Stomach (tissue), 9 donors: ENCODE results near the gene USP36. TPM values are rescaled to one million over a fixed set of nuclear protein-coding genes. Genes with fewer than 3 reads are reported as not detected.
A peak's percentile ranks its signal among the peaks of the same experiment; 100 is the strongest.

Experiments
- DNase-seq, 2 donors: peaks; one replicate each; pipeline versions ENCODE4 v3.0.0 to v3.0.0-alpha.2; 2013 to 2019
- H3K27ac ChIP-seq, 5 donors: fragments of 200-600 bp in 4 of 5; sonication (generic) in 4 of 5; one replicate each; pipeline ENCODE4 v1.5.1; 2013 to 2019; ENCODE audit warnings: mild to moderate bottlenecking in 1 of 5, moderate library complexity in 1 of 5
- H3K27me3 ChIP-seq, 3 donors: fragments of 200-600 bp; sonication (generic); one replicate each; pipeline ENCODE4 v1.5.1; 2017 to 2019; ENCODE audit warnings: mixed run types in 1 of 3
- H3K36me3 ChIP-seq, 4 donors: fragments of 200-600 bp; sonication (generic); 1 replicate in 3 of 4; 2 replicates in 1 of 4; pipeline ENCODE4 v1.5.1; 2016 to 2019
- H3K4me1 ChIP-seq, 4 donors: fragments of 200-600 bp; sonication (generic); one replicate each; pipeline ENCODE4 v1.5.1; 2016 to 2019
- H3K4me3 ChIP-seq, 4 donors: fragments of 200-600 bp; sonication (generic) in 3 of 4; one replicate each; pipeline ENCODE4 v1.5.1; 2016 to 2019; ENCODE audit warnings: mild to moderate bottlenecking in 1 of 4
- H3K9me3 ChIP-seq, 4 donors: fragments of 200-600 bp; sonication (generic); one replicate each; pipeline ENCODE4 v1.5.1; 2016 to 2019
- CTCF ChIP-seq, 7 experiments: fragments of 450-650 bp in 4 of 7; fragments of 200-600 bp in 3 of 7; sonication (generic) in 3 of 7; IDR thresholded peaks; one replicate each; pipeline ENCODE4 v1.5.1; 2016 to 2019; ENCODE audit warnings: antibody characterized with exemption in 7 of 7, control low read depth in 2 of 7, mild to moderate bottlenecking in 1 of 7
- EP300 ChIP-seq: sonication (generic); formaldehyde crosslinking; IDR thresholded peaks from one replicate; pipeline ENCODE4 v1.6.1; 2017; ENCODE audit warnings: antibody characterized with exemption
- POLR2A ChIP-seq, 4 donors: fragments of 450-650 bp; IDR thresholded peaks; one replicate each; pipeline ENCODE4 v1.6.1; 2016; ENCODE audit warnings: antibody characterized with exemption in 4 of 4, control low read depth in 2 of 4, mild to moderate bottlenecking in 1 of 4, moderate library complexity in 1 of 4
- POLR2AphosphoS5 ChIP-seq, 3 donors: sonication (generic); formaldehyde crosslinking; IDR thresholded peaks; one replicate each; pipeline ENCODE4 v1.6.1; 2016; ENCODE audit warnings: antibody characterized with exemption in 3 of 3
- WGBS, 5 donors: extraction: QIAGEN DNeasy Blood & Tissue Kit in 3 of 5; methylation state at CpG; one replicate each; pipeline versions ENCODE4 v1.1.5 to v1.1.7; 2013 to 2018; 5-methylcytosine and 5-hydroxymethylcytosine counted together
- intact Hi-C: fragments of 100-400 bp; cut with DNase I; formaldehyde crosslinking; loops from one replicate; pipeline ENCODE4 v1.15.1; 2023; ENCODE audit warnings: low total_unique reads
- polyA plus RNA-seq, 3 donors: library from polyadenylated mRNA; stranded (reverse); fragments of 200-250 nt; gene quantifications; one replicate each; pipeline ENCODE4 v1.2.3, GENCODE V29; 2013
- total RNA-seq, 5 donors: library from RNA; depleted of rRNA; stranded (reverse); fragments of >200 nt; gene quantifications; one replicate each; pipeline versions ENCODE4 v1.1.0 to v1.2.3, GENCODE V29; 2014 to 2016
- donor health status: healthy with polysubstance abuse.
- donor health status: Bipolar disorder and iron deficiency.
- donor health status: healthy.

USP36 gene
- total and polyA plus RNA-seq, 8 donors = 14.2 to 106 (median 34.8) TPM

DNA sequence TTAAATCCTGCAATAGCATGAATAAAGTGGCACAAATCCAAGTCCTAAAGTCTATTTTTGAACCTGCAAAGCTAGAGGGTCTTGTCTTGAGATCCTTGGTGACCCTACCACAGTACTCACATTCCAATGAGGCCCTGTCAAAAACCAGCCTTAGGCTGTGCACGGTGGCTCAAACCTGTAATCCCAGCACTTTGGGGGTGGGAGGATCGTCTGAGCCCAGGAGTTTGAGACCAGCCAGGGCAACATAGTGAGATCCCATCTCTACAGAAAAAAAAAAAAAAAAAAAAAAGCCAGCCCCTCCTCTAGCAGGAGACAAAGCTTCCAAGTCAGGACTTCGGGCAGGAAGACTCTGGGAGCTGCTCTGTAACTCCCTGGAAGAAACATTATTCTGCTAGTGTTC lies 74.8 kb downstream of the USP36 start:
- no peaks in the 10 kb centered on the region for H3K27me3 ChIP-seq
- no peak for DNase-seq
- no peaks in the 10 kb centered on the region for H3K36me3 ChIP-seq
- no peak for TF ChIP-seq POLR2AphosphoS5 (IDR thresholded peaks at IDR 0.05)
- no peaks in the 10 kb centered on the region for H3K9me3 ChIP-seq
- H3K27ac ChIP-seq = peak overlapping the region in 1 of 5 donors; percentile 38
- intact Hi-C loops = no loop called here
- 56 to 78% (median 62%) methylated on average over 2 to 3 of the region's 3 CpGs for WGBS, 5 donors
- no peak overlapping the region for H3K4me3 ChIP-seq
- H3K4me1 ChIP-seq = peaks cover 21 to 79% (median 47%) of the 10 kb centered on the region in 4 donors

- no peaks in the 10 kb centered on the region for H3K27me3 ChIP-seq
- no peaks in the 10 kb centered on the region for H3K9me3 ChIP-seq
- H3K4me1 ChIP-seq = peaks cover 24 to 80% (median 49%) of the 10 kb centered on the region in 4 donors
- intact Hi-C loops = no loop called here
- no peaks in the 10 kb centered on the region for H3K36me3 ChIP-seq
- H3K27ac ChIP-seq = no peak overlapping the region
- H3K4me3 ChIP-seq = no peak overlapping the region
- no peak for TF ChIP-seq POLR2A (IDR thresholded peaks at IDR 0.05)
- no peak for TF ChIP-seq EP300
- TF ChIP-seq CTCF (IDR thresholded peaks at IDR 0.05) = no peak
- no peak for TF ChIP-seq POLR2AphosphoS5 (IDR thresholded peaks at IDR 0.05)
- DNase-seq = no peak
- WGBS, 5 donors = 91 to 98% (median 94%) methylated on average over 8 of the region's 8 CpGs
Observed at GRCh38 chr17:78764871-78765270, 75.7 kb downstream of the USP36 start.

- Histone ChIP-seq H3K4me1 (peaks cover 36 to 82% (median 59%) of the 10 kb centered on the region in 4 donors), H3K9me3 (no peaks in the 10 kb centered on the region), H3K27ac (no peak overlapping the region), H3K27me3 (no peaks in the 10 kb centered on the region), H3K36me3 (no peaks in the 10 kb centered on the region), H3K4me3 (no peak overlapping the region)
- no peak for DNase-seq
- intact Hi-C loops = no loop called here
- 93 to 99% (median 96%) methylated on average over 3 of the region's 3 CpGs for WGBS, 5 donors
- TF ChIP-seq CTCF (IDR thresholded peaks at IDR 0.05) = no peak
- no peak for TF ChIP-seq POLR2A (IDR thresholded peaks at IDR 0.05)
- TF ChIP-seq EP300 = no peak
- no peak for TF ChIP-seq POLR2AphosphoS5 (IDR thresholded peaks at IDR 0.05)
Observed at GRCh38 chr17:78763561-78763960, 77.1 kb downstream of the USP36 start.

DNA sequence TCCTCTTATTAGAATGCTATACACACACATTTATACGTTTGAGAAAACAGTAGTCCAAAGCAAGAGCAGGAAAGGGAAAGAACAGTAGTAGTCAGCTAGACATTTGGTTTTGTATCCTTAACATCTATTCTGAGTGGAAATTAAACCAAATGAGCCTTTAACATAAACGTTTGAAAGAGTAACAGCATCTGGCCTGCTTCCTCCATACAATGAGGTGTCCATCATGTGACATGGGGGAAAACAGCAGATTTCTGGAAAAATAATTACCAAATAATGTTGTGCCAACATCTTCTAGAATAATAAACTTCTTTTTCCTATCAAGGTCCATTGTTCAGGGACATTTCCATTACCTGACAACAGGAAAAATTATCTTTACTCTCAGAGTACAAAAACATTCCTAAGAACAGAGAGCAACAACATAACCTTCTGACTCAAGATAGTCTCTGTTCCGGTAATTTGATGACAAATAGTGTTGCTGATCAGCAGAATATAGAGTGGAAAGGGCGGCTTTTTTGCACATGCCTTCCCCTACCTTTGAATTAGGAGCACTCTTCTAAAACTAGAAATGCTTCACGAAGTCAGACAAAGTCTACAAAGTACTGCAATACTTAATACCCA lies 78.7 kb downstream of the USP36 start:
- peaks cover 29 to 82% (median 56%) of the 10 kb centered on the region in 4 donors for H3K4me1 ChIP-seq
- H3K27me3 ChIP-seq = no peaks in the 10 kb centered on the region
- H3K36me3 ChIP-seq = no peaks in the 10 kb centered on the region
- intact Hi-C loops = no loop called here
- TF ChIP-seq POLR2AphosphoS5 (IDR thresholded peaks at IDR 0.05) (no peak), CTCF (IDR thresholded peaks at IDR 0.05) (no peak), EP300 (no peak), POLR2A (IDR thresholded peaks at IDR 0.05) (no peak)
- no peaks in the 10 kb centered on the region for H3K9me3 ChIP-seq
- no peak for DNase-seq
- no peak overlapping the region for H3K4me3 ChIP-seq
- 38 to 46% (median 41%) methylated on average over 5 of the region's 5 CpGs for WGBS, 5 donors
- H3K27ac ChIP-seq = peak overlapping the region in 1 of 5 donors; percentile 50

DNA sequence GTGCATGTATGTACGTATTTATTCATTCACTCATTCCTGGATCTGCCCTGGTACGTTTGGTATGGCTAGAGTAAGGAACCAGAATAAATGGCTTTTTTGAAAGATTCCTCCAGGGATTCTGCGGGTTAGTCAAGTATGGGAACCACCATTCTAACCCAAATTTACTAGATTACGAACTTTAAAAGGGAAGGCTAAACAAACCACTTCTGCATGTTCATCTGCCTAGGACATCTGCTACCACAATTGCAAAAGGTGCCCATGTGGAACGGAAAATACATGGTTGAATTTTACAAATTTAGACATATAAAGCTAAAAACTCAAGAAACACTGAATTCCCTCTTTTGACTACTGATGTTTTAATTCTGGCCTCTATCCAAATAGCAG lies 80.7 kb downstream of the USP36 start:
- H3K27ac ChIP-seq = peak overlapping the region in 3 of 5 donors; percentile 30 to 74 (median 57)
- H3K4me1 ChIP-seq = peaks cover 24 to 66% (median 46%) of the 10 kb centered on the region in 4 donors
- H3K27me3 ChIP-seq = no peaks in the 10 kb centered on the region
- H3K36me3 ChIP-seq = no peaks in the 10 kb centered on the region
- H3K9me3 ChIP-seq = no peaks in the 10 kb centered on the region
- H3K4me3 ChIP-seq = no peak overlapping the region
- no peak for DNase-seq
- intact Hi-C loops = no loop called here
- WGBS, 5 donors = 73 to 90% (median 85%) methylated on average over 5 of the region's 5 CpGs
- TF ChIP-seq CTCF (IDR thresholded peaks at IDR 0.05) (no peak), POLR2AphosphoS5 (IDR thresholded peaks at IDR 0.05) (no peak), POLR2A (IDR thresholded peaks at IDR 0.05) (no peak), EP300 (no peak)
